MM.1S (cell line): ENCODE measurements around the gene AP1G2.
"Not testable (repeated sequence)": the region's sequence is repeated elsewhere in the genome, so short reads cannot be mapped to it uniquely, and the experiment has no call there.

Experiments used
- DNase-seq: peaks from one replicate; pipeline ENCODE4 v3.0.0-alpha.2; 2015
- H2AFZ ChIP-seq: fragments of 300-600 bp; sonication (generic); 2 replicates; pipeline ENCODE4 v1.6.0; 2016; ENCODE audit warnings: antibody characterized with exemption, low read length
- H3F3A ChIP-seq: fragments of 300-600 bp; sonication (generic); 2 replicates; pipeline ENCODE4 v1.6.1; 2016; ENCODE audit warnings: mild to moderate bottlenecking, antibody characterized with exemption, low read length, moderate library complexity, mixed read lengths; ENCODE audit not compliant: insufficient read depth
- H3K27ac ChIP-seq: fragments of 300-600 bp; sonication (generic); 2 replicates; pipeline ENCODE4 v1.5.1; 2016; ENCODE audit warnings: mild to moderate bottlenecking, low read length
- H3K27me3 ChIP-seq: fragments of 300-600 bp; sonication (generic); replicated peaks from 2 replicates; pipeline ENCODE4 v1.6.0; 2016; ENCODE audit warnings: low read length; ENCODE audit not compliant: insufficient read depth
- H3K36me3 ChIP-seq: fragments of 300-600 bp; sonication (generic); replicated peaks from 2 replicates; pipeline ENCODE4 v1.6.1; 2016; ENCODE audit warnings: mild to moderate bottlenecking, low read length, mixed read lengths; ENCODE audit not compliant: insufficient read depth
- H3K4me1 ChIP-seq: fragments of 300-600 bp; sonication (generic); 2 replicates; pipeline ENCODE4 v1.6.1; 2016; ENCODE audit warnings: low read length, mixed read lengths
- H3K4me2 ChIP-seq: fragments of 300-600 bp; sonication (generic); 2 replicates; pipeline ENCODE4 v1.6.0; 2016; ENCODE audit warnings: low read depth, low read length
- H3K4me3 ChIP-seq: fragments of 300-600 bp; sonication (generic); 2 replicates; pipeline ENCODE4 v1.5.1; 2016; ENCODE audit warnings: low read length, mixed read lengths
- H3K79me2 ChIP-seq: fragments of 300-600 bp; sonication (generic); 2 replicates; pipeline ENCODE4 v1.6.1; 2016; ENCODE audit warnings: mixed run types, low read length, mixed read lengths
- H3K9ac ChIP-seq: fragments of 300-600 bp; sonication (generic); 2 replicates; pipeline ENCODE4 v1.6.1; 2016; ENCODE audit warnings: low read length, mixed read lengths
- H3K9me2 ChIP-seq: fragments of 300-600 bp; sonication (generic); replicated peaks from 2 replicates; pipeline ENCODE4 v1.6.1; 2016; ENCODE audit warnings: mild to moderate bottlenecking, low read length, mixed read lengths; ENCODE audit not compliant: insufficient read depth
- H3K9me3 ChIP-seq: fragments of 300-600 bp; sonication (generic); replicated peaks from 2 replicates; pipeline ENCODE4 v1.6.1; 2016; ENCODE audit warnings: mild to moderate bottlenecking, low read length, mixed read lengths; ENCODE audit not compliant: insufficient read depth
- H4K20me1 ChIP-seq: fragments of 300-600 bp; sonication (generic); 2 replicates; pipeline ENCODE4 v1.6.1; 2016; ENCODE audit warnings: mild to moderate bottlenecking, low read length, moderate library complexity, mixed read lengths; ENCODE audit not compliant: insufficient read depth
- EZH2 ChIP-seq: fragments of 300-600 bp; sonication (generic); optimal IDR thresholded peaks from 2 replicates; pipeline ENCODE3; 2017; ENCODE audit warnings: low read depth, mild to moderate bottlenecking, antibody characterized with exemption, low read length, mixed read lengths
- EZH2phosphoT487 ChIP-seq: fragments of 300-600 bp; sonication (generic); IDR thresholded peaks from 2 replicates; pipeline ENCODE4 v1.6.1; 2018; ENCODE audit warnings: antibody characterized with exemption, low read length
- TF ChIP-seq, protein P1 (sequence below): fragments of 300-600 bp; sonication (generic); IDR thresholded peaks from 2 replicates; pipeline ENCODE4 v1.5.1; 2016; ENCODE audit warnings: antibody characterized with exemption, low read length, mixed read lengths

Gene AP1G2

DNA sequence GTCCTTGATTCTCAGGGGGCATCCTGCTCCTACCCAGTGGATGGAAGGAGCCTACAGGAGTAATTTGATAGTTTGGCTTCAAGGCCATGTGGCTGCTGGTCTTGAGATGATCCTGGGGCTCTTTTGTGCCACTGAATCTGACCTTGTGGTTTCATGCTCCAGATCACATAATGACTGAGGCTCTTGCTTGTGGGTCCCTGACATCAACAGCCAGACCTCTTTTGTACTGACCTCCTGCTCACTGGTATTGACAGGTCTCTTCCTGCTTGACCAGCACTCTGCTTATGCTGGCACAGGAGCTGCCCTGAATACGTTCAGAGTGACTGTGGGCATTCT is 34.2 kb upstream of the AP1G2 start:
- Histone ChIP-seq H3K27me3 (no peaks in the 10 kb centered on the region), H4K20me1 (no peaks in the 10 kb centered on the region), H3K36me3 (no peaks in the 10 kb centered on the region), H3K4me2 (no peak overlapping the region), H3K4me1 (no peaks in the 10 kb centered on the region), H2AFZ (no peak overlapping the region), H3K4me3 (no peak overlapping the region), H3K9ac (no peak overlapping the region), H3K9me2 (no peaks in the 10 kb centered on the region), H3K9me3 (no peaks in the 10 kb centered on the region), H3K27ac (no peak overlapping the region), H3F3A (no peaks in the 10 kb centered on the region), H3K79me2 (no peaks in the 10 kb centered on the region)
- TF ChIP-seq EZH2phosphoT487 (no peak), EZH2 (no peak)
- TF ChIP-seq, protein P1, sequence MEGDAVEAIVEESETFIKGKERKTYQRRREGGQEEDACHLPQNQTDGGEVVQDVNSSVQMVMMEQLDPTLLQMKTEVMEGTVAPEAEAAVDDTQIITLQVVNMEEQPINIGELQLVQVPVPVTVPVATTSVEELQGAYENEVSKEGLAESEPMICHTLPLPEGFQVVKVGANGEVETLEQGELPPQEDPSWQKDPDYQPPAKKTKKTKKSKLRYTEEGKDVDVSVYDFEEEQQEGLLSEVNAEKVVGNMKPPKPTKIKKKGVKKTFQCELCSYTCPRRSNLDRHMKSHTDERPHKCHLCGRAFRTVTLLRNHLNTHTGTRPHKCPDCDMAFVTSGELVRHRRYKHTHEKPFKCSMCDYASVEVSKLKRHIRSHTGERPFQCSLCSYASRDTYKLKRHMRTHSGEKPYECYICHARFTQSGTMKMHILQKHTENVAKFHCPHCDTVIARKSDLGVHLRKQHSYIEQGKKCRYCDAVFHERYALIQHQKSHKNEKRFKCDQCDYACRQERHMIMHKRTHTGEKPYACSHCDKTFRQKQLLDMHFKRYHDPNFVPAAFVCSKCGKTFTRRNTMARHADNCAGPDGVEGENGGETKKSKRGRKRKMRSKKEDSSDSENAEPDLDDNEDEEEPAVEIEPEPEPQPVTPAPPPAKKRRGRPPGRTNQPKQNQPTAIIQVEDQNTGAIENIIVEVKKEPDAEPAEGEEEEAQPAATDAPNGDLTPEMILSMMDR: no peak
- DNase-seq: no peak

DNA sequence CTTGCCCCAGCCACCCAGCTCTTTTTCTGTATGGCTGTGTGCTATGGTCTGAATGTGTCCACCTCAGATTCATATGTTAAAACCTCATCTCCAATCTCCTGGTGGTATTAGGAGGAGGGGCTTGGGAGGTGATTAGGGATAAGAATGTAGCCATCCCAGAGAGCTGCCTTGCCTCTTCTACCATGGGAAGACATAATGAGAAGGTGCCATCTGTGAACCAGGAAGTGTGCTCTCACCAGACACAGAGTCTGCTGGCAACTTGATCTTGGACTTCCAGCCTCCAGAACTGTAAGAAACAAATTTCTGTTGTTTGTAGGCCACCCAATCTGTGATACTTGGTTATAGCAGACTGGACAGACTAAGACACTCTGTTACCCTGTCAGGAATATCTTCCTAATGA is 33.8 kb upstream of the AP1G2 start:
- no peak overlapping the region for H2AFZ ChIP-seq
- no peak for TF ChIP-seq EZH2phosphoT487
- H3K9me3 ChIP-seq: no peaks in the 10 kb centered on the region
- no peak overlapping the region for H3K4me2 ChIP-seq
- H3K36me3 ChIP-seq: no peaks in the 10 kb centered on the region
- H3K9ac ChIP-seq: no peak overlapping the region
- H3K27me3 ChIP-seq: no peaks in the 10 kb centered on the region
- H3F3A ChIP-seq: no peaks in the 10 kb centered on the region
- no peaks in the 10 kb centered on the region for H4K20me1 ChIP-seq
- no peaks in the 10 kb centered on the region for H3K4me1 ChIP-seq
- H3K9me2 ChIP-seq: no peaks in the 10 kb centered on the region
- H3K27ac ChIP-seq: no peak overlapping the region
- no peaks in the 10 kb centered on the region for H3K79me2 ChIP-seq
- no peak overlapping the region for H3K4me3 ChIP-seq
- DNase-seq: no peak

DNA sequence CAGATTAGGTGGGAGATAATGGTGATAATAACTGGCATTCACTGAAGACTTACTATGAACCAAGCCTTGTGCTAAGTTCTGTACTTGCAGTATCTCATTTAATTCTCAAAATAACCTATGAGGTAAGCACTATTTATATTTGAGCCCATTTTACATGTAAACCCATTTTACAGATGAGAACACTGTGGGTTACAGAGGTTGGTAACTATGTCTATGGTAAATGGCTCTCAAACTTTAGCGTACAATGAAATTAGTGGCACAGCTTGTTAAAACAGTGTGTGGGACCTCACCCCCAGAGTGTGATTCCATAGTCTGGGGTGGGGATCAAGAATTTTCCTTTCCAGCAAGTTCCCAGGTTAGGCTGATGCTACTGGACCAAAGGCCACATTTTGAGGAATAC is 33.2 kb upstream of the AP1G2 start:
- Histone ChIP-seq H3K27me3 (no peaks in the 10 kb centered on the region), H3K79me2 (no peaks in the 10 kb centered on the region), H2AFZ (no peak overlapping the region), H3K4me1 (no peaks in the 10 kb centered on the region), H3K4me2 (no peak overlapping the region), H3K27ac (no peak overlapping the region), H3K9ac (no peak overlapping the region), H4K20me1 (no peaks in the 10 kb centered on the region), H3K9me3 (no peaks in the 10 kb centered on the region), H3K36me3 (no peaks in the 10 kb centered on the region), H3K4me3 (no peak overlapping the region), H3K9me2 (no peaks in the 10 kb centered on the region), H3F3A (no peaks in the 10 kb centered on the region)
- TF ChIP-seq EZH2phosphoT487: no peak
- TF ChIP-seq, protein P1: no peak
- no peak for TF ChIP-seq EZH2
- DNase-seq: no peak

DNA sequence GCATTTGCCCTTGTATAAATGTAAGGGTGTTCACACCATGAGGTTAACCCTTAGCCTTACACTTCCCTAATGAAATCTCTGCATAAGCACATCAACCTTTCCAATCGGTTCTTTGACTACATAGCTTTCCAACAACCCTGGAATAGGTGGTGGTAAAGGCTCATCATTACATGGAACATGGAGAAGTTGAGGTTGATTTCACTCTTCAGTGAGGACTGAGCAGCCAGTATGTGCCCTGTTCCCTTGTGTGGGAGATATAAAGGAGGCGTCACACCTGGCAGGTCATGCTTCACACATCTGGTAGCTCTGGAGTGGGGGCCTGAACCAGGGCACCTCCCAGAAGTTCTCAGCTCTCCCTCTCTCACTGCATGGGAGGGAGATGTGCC is 32.7 kb upstream of the AP1G2 start:
- Histone ChIP-seq H3K9me3 (no peaks in the 10 kb centered on the region), H4K20me1 (no peaks in the 10 kb centered on the region), H3K27ac (no peak overlapping the region), H3K9ac (no peak overlapping the region), H3K79me2 (no peaks in the 10 kb centered on the region), H3K4me1 (no peaks in the 10 kb centered on the region), H3K4me3 (no peak overlapping the region), H2AFZ (no peak overlapping the region), H3K36me3 (no peaks in the 10 kb centered on the region), H3F3A (no peaks in the 10 kb centered on the region), H3K9me2 (no peaks in the 10 kb centered on the region), H3K4me2 (no peak overlapping the region), H3K27me3 (no peaks in the 10 kb centered on the region)
- DNase-seq: no peak
- no peak for TF ChIP-seq EZH2phosphoT487

DNA sequence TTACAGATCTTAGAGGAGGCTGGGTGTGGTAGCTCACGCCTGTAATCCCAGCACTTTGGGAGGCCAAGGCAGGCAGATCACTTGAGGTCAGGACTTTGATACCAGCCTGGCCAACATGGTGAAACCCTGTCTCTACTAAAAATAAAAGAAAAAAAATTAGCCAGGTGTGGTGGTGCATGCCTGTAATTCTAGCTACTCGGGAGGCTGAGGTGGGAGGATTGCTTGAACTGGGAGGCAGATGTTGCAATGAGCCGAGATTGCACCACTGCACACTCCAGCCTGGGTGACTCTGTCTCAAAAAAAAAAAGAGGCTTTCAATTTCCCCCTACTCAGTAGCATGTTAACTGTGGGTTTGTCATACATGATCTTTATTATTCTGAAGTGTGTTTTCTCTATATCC is 26.6 kb upstream of the AP1G2 start:
- not testable (repeated sequence) for H3F3A ChIP-seq, H4K20me1 ChIP-seq, H3K27ac ChIP-seq, H3K4me2 ChIP-seq, DNase-seq, H3K9me3 ChIP-seq, H3K79me2 ChIP-seq, H3K4me3 ChIP-seq, H3K9me2 ChIP-seq, H3K9ac ChIP-seq, H2AFZ ChIP-seq, H3K36me3 ChIP-seq, H3K4me1 ChIP-seq, H3K27me3 ChIP-seq
